PC-3 (cell line): ENCODE results near the gene SVOP. TPM values are rescaled to one million over a fixed set of nuclear protein-coding genes. Genes with fewer than 3 reads are reported as not detected.
A peak's percentile ranks its signal among the peaks of the same experiment; 100 is the strongest.
"Not testable (repeated sequence)": the region's sequence is repeated elsewhere in the genome, so short reads cannot be mapped to it uniquely, and the experiment has no call there.

Source experiments
- ATAC-seq: fragments of 200-7000 bp; cut with Tn5 transposase; 2 replicates; pipeline ENCODE4 v1.9.1; 2020; ENCODE audit warnings: mild to moderate bottlenecking, moderate library complexity
- BruUV-seq: library from RNA; stranded (reverse); fragments of 400-500 nt; replicated peaks from 2 replicates; lab custom pipeline; 2021; lab: Mats Ljungman, UMichigan
- CTCF ChIA-PET: fragments of 300-600 bp; sonication (Branson Sonifier 250); formaldehyde crosslinking; loops from one replicate; lab custom pipeline; 2022; ENCODE audit warnings: antibody characterized with exemption; lab: Charles Lee
- POLR2A ChIA-PET: fragments of 300-600 bp; sonication (Branson Sonifier 250); formaldehyde crosslinking; loops from one replicate; lab custom pipeline; 2022; ENCODE audit warnings: antibody characterized with exemption; ENCODE audit not compliant: unreplicated experiment; lab: Charles Lee
- DNase-seq: peaks from one replicate; pipeline ENCODE4 v3.0.0-alpha.2; 2015
- H2AFZ ChIP-seq: fragments of 300-600 bp; sonication (generic); 2 replicates; pipeline ENCODE4 v1.6.0; 2016; ENCODE audit warnings: antibody characterized with exemption, low read length
- H3F3A ChIP-seq: fragments of 300-600 bp; sonication (generic); one replicate; pipeline ENCODE4 v1.6.0; 2017; ENCODE audit warnings: antibody characterized with exemption, low read length, control low read depth, mild to moderate bottlenecking; ENCODE audit not compliant: unreplicated experiment
- H3K27ac ChIP-seq: fragments of 300-600 bp; sonication (generic); 2 replicates; pipeline ENCODE4 v1.5.1; 2016; ENCODE audit warnings: mild to moderate bottlenecking, low read length
- H3K27me3 ChIP-seq: fragments of 300-600 bp; sonication (generic); 2 replicates; pipeline ENCODE4 v1.6.1; 2016; ENCODE audit warnings: low read length, mixed read lengths
- H3K36me3 ChIP-seq: fragments of 300-600 bp; sonication (generic); 2 replicates; pipeline ENCODE4 v1.6.1; 2016; ENCODE audit warnings: low read depth, mixed run types, low read length, mixed read lengths
- H3K4me1 ChIP-seq: fragments of 300-600 bp; sonication (generic); 2 replicates; pipeline ENCODE4 v1.5.1; 2016; ENCODE audit warnings: low read length; ENCODE audit not compliant: insufficient read depth
- H3K4me2 ChIP-seq: fragments of 300-600 bp; sonication (generic); 2 replicates; pipeline ENCODE4 v1.6.0; 2016; ENCODE audit warnings: low read length
- H3K4me3 ChIP-seq: fragments of 300-600 bp; sonication (generic); 2 replicates; pipeline ENCODE4 v1.5.1; 2016; ENCODE audit warnings: mild to moderate bottlenecking, low read length, mixed read lengths
- H3K79me2 ChIP-seq: fragments of 300-600 bp; sonication (generic); 2 replicates; pipeline ENCODE4 v1.6.1; 2017; ENCODE audit warnings: low read length, mixed read lengths
- H3K9ac ChIP-seq: fragments of 300-600 bp; sonication (generic); 2 replicates; pipeline ENCODE4 v1.6.0; 2016; ENCODE audit warnings: mild to moderate bottlenecking, low read length
- H3K9me2 ChIP-seq: fragments of 300-600 bp; sonication (generic); replicated peaks from 2 replicates; pipeline ENCODE4 v1.6.1; 2016; ENCODE audit warnings: mixed run types, low read length, mixed read lengths
- H3K9me3 ChIP-seq: fragments of 300-600 bp; sonication (generic); 2 replicates; pipeline ENCODE4 v1.6.1; 2016; ENCODE audit warnings: low read length, mixed read lengths
- H4K20me1 ChIP-seq: fragments of 300-600 bp; sonication (generic); 2 replicates; pipeline ENCODE4 v1.6.1; 2016; ENCODE audit warnings: low read length, mixed read lengths
- CTCF ChIP-seq: fragments of 300-600 bp; sonication (generic); conservative IDR thresholded peaks from 2 replicates; pipeline ENCODE4 v1.5.1; 2017; ENCODE audit warnings: antibody characterized with exemption, low read depth, mild to moderate bottlenecking, low read length
- EZH2 ChIP-seq: fragments of 300-600 bp; sonication (generic); IDR thresholded peaks from one replicate; pipeline ENCODE4 v1.6.1; 2017; ENCODE audit warnings: antibody characterized with exemption, mild to moderate bottlenecking, low read length; ENCODE audit not compliant: unreplicated experiment
- EZH2phosphoT487 ChIP-seq: fragments of 300-600 bp; sonication (generic); IDR thresholded peaks from 2 replicates; pipeline ENCODE4 v1.6.1; 2018; ENCODE audit warnings: mild to moderate bottlenecking, antibody characterized with exemption, low read length, borderline replicate concordance
- intact Hi-C: fragments of 100-400 bp; cut with micrococcal nuclease; formaldehyde crosslinking; loops from 2 replicates; pipeline ENCODE4 v1.9.0; 2023
- total RNA-seq: library from RNA; depleted of rRNA; stranded (reverse); fragments of >200 nt; gene quantifications from 2 replicates; pipeline ENCODE4 v1.2.3, GENCODE V29; 2014

Gene SVOP
- total RNA-seq, 1 experiment from 2014 or later, result not detected

- 0 out of 2 replicates have a peak, but pooled peaks cover 7% of the 10 kb centered on the region for H3K27me3 ChIP-seq
- no peak for ATAC-seq
- CTCF ChIA-PET, result no interaction called here
- no peaks in the 10 kb centered on the region for H3K36me3 ChIP-seq
- H3K4me1 ChIP-seq, result no peaks in the 10 kb centered on the region
- H3K4me2 ChIP-seq, result no peak overlapping the region
- H4K20me1 ChIP-seq, result no peaks in the 10 kb centered on the region
- H3K4me3 ChIP-seq, result no peak overlapping the region
- no peaks in the 10 kb centered on the region for H3K9me3 ChIP-seq
- POLR2A ChIA-PET, result no interaction called here
- TF ChIP-seq CTCF (no peak), EZH2 (no peak), EZH2phosphoT487 (no peak)
- no peak overlapping the region for H2AFZ ChIP-seq
- H3K9ac ChIP-seq, result no peak overlapping the region
- H3K27ac ChIP-seq, result no peak overlapping the region
- no peaks in the 10 kb centered on the region for H3F3A ChIP-seq
- no peaks in the 10 kb centered on the region for H3K9me2 ChIP-seq
- intact Hi-C loops, result no loop called here
- H3K79me2 ChIP-seq, result no peaks in the 10 kb centered on the region
- DNase-seq, result no peak
- no TSS peak for BruUV-seq
These were observed 145.6 kb downstream of the SVOP start for GRCh38 chr12:108875280-108875679.

GRCh38 chr12:108868781-108869180, 152.1 kb downstream of the SVOP start:
- ATAC-seq, result no peak
- Histone ChIP-seq H3K27ac (no peak overlapping the region), H3K79me2 (no peaks in the 10 kb centered on the region), H3K4me1 (no peaks in the 10 kb centered on the region), H3K4me3 (no peak overlapping the region), H3K9me3 (no peaks in the 10 kb centered on the region), H3F3A (no peaks in the 10 kb centered on the region), H3K9me2 (no peaks in the 10 kb centered on the region), H2AFZ (no peak overlapping the region), H3K9ac (no peak overlapping the region), H3K36me3 (no peaks in the 10 kb centered on the region), H4K20me1 (no peaks in the 10 kb centered on the region), H3K27me3 (no peaks in the 10 kb centered on the region), H3K4me2 (no peak overlapping the region)
- POLR2A ChIA-PET, result no interaction called here
- TF ChIP-seq EZH2, result no peak
- TF ChIP-seq CTCF, result no peak
- no peak for TF ChIP-seq EZH2phosphoT487
- no peak for DNase-seq
- CTCF ChIA-PET, result interaction anchor here (0.7 kb wide), 1 partner anchor 30 kb away, joined by 3 read pairs; no protein-coding TSS in a partner anchor
- BruUV-seq, result no TSS peak
- intact Hi-C loops, result no loop called here

- H3K9me3 ChIP-seq, ATAC-seq, intact Hi-C loops, H3K36me3 ChIP-seq, H3F3A ChIP-seq, BruUV-seq, H3K4me3 ChIP-seq, CTCF ChIA-PET, H4K20me1 ChIP-seq, POLR2A ChIA-PET, H3K79me2 ChIP-seq, H3K27ac ChIP-seq, H3K4me1 ChIP-seq, H3K27me3 ChIP-seq, H2AFZ ChIP-seq, H3K9me2 ChIP-seq, H3K4me2 ChIP-seq, H3K9ac ChIP-seq: not testable (repeated sequence)
- peak; percentile 26 for DNase-seq
These were observed 154.8 kb downstream of the SVOP start for GRCh38 chr12:108866083-108866482.
